ENCODE measurements around the gene NUP62.
"Not testable (repeated sequence)": the region's sequence is repeated elsewhere in the genome, so short reads cannot be mapped to it uniquely, and the experiment has no call there.

The NUP62 gene

GRCh38 chr19:49929121-49929610 lies at the start of gene NUP62, which contains the start of gene ATF5:
NUP62 (minus strand) TSS chr19:49929504; CDS start chr19:49909807, 19,697 bp downstream.
ATF5 (plus strand) TSS chr19:49929205; CDS start chr19:49930851, 1,646 bp downstream.
- peak within 1 kb of the TSS; percentile 90 for H3K4me3 Mint-ChIP-seq
- peaks cover 75% of the 10 kb centered on the region for H3K36me3 Mint-ChIP-seq
- peaks cover 67% of the 10 kb centered on the region for H3K4me1 Mint-ChIP-seq
- peak; percentile 79 for ATAC-seq
- peaks cover 8% of the 10 kb centered on the region for H3K9me3 Mint-ChIP-seq
- no peaks in the 10 kb centered on the region for H3K27me3 Mint-ChIP-seq
- H3K27ac Mint-ChIP-seq = peak within 1 kb of the TSS; percentile 95

GRCh38 chr19:49978324-49978723 lies 49.0 kb upstream of the NUP62 start:
- H3K36me3 Mint-ChIP-seq = peaks cover 58% of the 10 kb centered on the region
- H3K4me1 Mint-ChIP-seq = no peaks in the 10 kb centered on the region
- H3K27me3 Mint-ChIP-seq = no peaks in the 10 kb centered on the region
- H3K4me3 Mint-ChIP-seq = no peak overlapping the region
- no peaks in the 10 kb centered on the region for H3K9me3 Mint-ChIP-seq
- no peak for ATAC-seq
- no peak overlapping the region for H3K27ac Mint-ChIP-seq

- H3K9me3 Mint-ChIP-seq = no peaks in the 10 kb centered on the region
- no peak overlapping the region for H3K4me3 Mint-ChIP-seq
- peaks cover 58% of the 10 kb centered on the region for H3K36me3 Mint-ChIP-seq
- no peak overlapping the region for H3K27ac Mint-ChIP-seq
- H3K4me1 Mint-ChIP-seq = no peaks in the 10 kb centered on the region
- no peak for ATAC-seq
- no peaks in the 10 kb centered on the region for H3K27me3 Mint-ChIP-seq
Measured at GRCh38 chr19:49977881-49978280, 48.6 kb upstream of the NUP62 start.

GRCh38 chr19:49977076-49977475 lies 47.8 kb upstream of the NUP62 start:
- no peak for ATAC-seq

GRCh38 chr19:49976496-49976895 lies 47.2 kb upstream of the NUP62 start:
- Mint-ChIP-seq H3K36me3 (peaks cover 52% of the 10 kb centered on the region), H3K27me3 (no peaks in the 10 kb centered on the region), H3K9me3 (no peaks in the 10 kb centered on the region), H3K4me3 (no peak overlapping the region), H3K4me1 (no peaks in the 10 kb centered on the region), H3K27ac (no peak overlapping the region)
- no peak for ATAC-seq

More at GRCh38 chr19:49977076-49977475, 47.8 kb upstream of the NUP62 start:
- no peak overlapping the region for H3K4me3 Mint-ChIP-seq
- no peaks in the 10 kb centered on the region for H3K27me3 Mint-ChIP-seq
- no peaks in the 10 kb centered on the region for H3K4me1 Mint-ChIP-seq
- no peak overlapping the region for H3K27ac Mint-ChIP-seq
- peaks cover 58% of the 10 kb centered on the region for H3K36me3 Mint-ChIP-seq
- H3K9me3 Mint-ChIP-seq = no peaks in the 10 kb centered on the region

GRCh38 chr19:49975051-49975450 lies 45.7 kb upstream of the NUP62 start:
- Mint-ChIP-seq H3K27ac (no peak overlapping the region), H3K9me3 (no peaks in the 10 kb centered on the region), H3K36me3 (peaks cover 40% of the 10 kb centered on the region), H3K27me3 (no peaks in the 10 kb centered on the region), H3K4me3 (no peak overlapping the region), H3K4me1 (no peaks in the 10 kb centered on the region)
- no peak for ATAC-seq

GRCh38 chr19:49973987-49974386 lies 44.7 kb upstream of the NUP62 start:
- Mint-ChIP-seq H3K27me3 (peaks cover 2% of the 10 kb centered on the region), H3K36me3 (peaks cover 39% of the 10 kb centered on the region), H3K4me1 (no peaks in the 10 kb centered on the region), H3K9me3 (no peaks in the 10 kb centered on the region), H3K27ac (no peak overlapping the region), H3K4me3 (no peak overlapping the region)
- no peak for ATAC-seq

GRCh38 chr19:49972841-49973240 lies 43.5 kb upstream of the NUP62 start:
- no peak overlapping the region for H3K27ac Mint-ChIP-seq
- H3K27me3 Mint-ChIP-seq = peaks cover 9% of the 10 kb centered on the region
- H3K4me3 Mint-ChIP-seq = no peak overlapping the region
- no peak for ATAC-seq
- H3K36me3 Mint-ChIP-seq = peaks cover 29% of the 10 kb centered on the region
- H3K9me3 Mint-ChIP-seq = no peaks in the 10 kb centered on the region
- no peaks in the 10 kb centered on the region for H3K4me1 Mint-ChIP-seq

- no peak for ATAC-seq
- no peak overlapping the region for H3K27ac Mint-ChIP-seq
- no peaks in the 10 kb centered on the region for H3K4me1 Mint-ChIP-seq
- peaks cover 22% of the 10 kb centered on the region for H3K36me3 Mint-ChIP-seq
- no peaks in the 10 kb centered on the region for H3K9me3 Mint-ChIP-seq
- no peak overlapping the region for H3K4me3 Mint-ChIP-seq
- peaks cover 9% of the 10 kb centered on the region for H3K27me3 Mint-ChIP-seq
Measured at GRCh38 chr19:49971991-49972411, 42.7 kb upstream of the NUP62 start.

- H3K4me3 Mint-ChIP-seq, H3K36me3 Mint-ChIP-seq, H3K27ac Mint-ChIP-seq, H3K4me1 Mint-ChIP-seq, ATAC-seq, H3K9me3 Mint-ChIP-seq: not testable (repeated sequence)
- peaks cover 17% of the 10 kb centered on the region for H3K27me3 Mint-ChIP-seq
Measured at GRCh38 chr19:49969355-49969754, 40.1 kb upstream of the NUP62 start.

GRCh38 chr19:49968279-49968922 lies 39.1 kb upstream of the NUP62 start:
- H3K27me3 Mint-ChIP-seq = peaks cover 17% of the 10 kb centered on the region
- peaks cover 7% of the 10 kb centered on the region for H3K4me1 Mint-ChIP-seq
- no peak overlapping the region for H3K4me3 Mint-ChIP-seq
- ATAC-seq = no peak
- H3K27ac Mint-ChIP-seq = no peak overlapping the region
- no peaks in the 10 kb centered on the region for H3K9me3 Mint-ChIP-seq
- no peaks in the 10 kb centered on the region for H3K36me3 Mint-ChIP-seq

- H3K9me3 Mint-ChIP-seq, H3K36me3 Mint-ChIP-seq, H3K4me3 Mint-ChIP-seq, H3K4me1 Mint-ChIP-seq, H3K27ac Mint-ChIP-seq: not testable (repeated sequence)
- peak; percentile 9 for ATAC-seq
- H3K27me3 Mint-ChIP-seq = peaks cover 15% of the 10 kb centered on the region
Measured at GRCh38 chr19:49960980-49961379, 31.7 kb upstream of the NUP62 start, which contains the start of gene SIGLEC11. SIGLEC11 (minus strand) TSS chr19:49961172; CDS start chr19:49961081, 91 bp downstream.

GRCh38 chr19:49959892-49960291 lies 30.6 kb upstream of the NUP62 start:
- H3K36me3 Mint-ChIP-seq, H3K4me3 Mint-ChIP-seq, H3K27ac Mint-ChIP-seq, H3K4me1 Mint-ChIP-seq, H3K9me3 Mint-ChIP-seq: not testable (repeated sequence)
- peaks cover 18% of the 10 kb centered on the region for H3K27me3 Mint-ChIP-seq
- peak; percentile 22 for ATAC-seq

GRCh38 chr19:49958596-49958995 lies 29.3 kb upstream of the NUP62 start:
- not testable (repeated sequence) for H3K4me1 Mint-ChIP-seq, H3K9me3 Mint-ChIP-seq, H3K4me3 Mint-ChIP-seq, H3K36me3 Mint-ChIP-seq, H3K27ac Mint-ChIP-seq
- ATAC-seq = peak; percentile 39
- peaks cover 31% of the 10 kb centered on the region for H3K27me3 Mint-ChIP-seq

GRCh38 chr19:49958144-49958543 lies 28.8 kb upstream of the NUP62 start:
- not testable (repeated sequence) for H3K9me3 Mint-ChIP-seq, H3K36me3 Mint-ChIP-seq, H3K27ac Mint-ChIP-seq, H3K4me3 Mint-ChIP-seq, ATAC-seq
- peaks cover 36% of the 10 kb centered on the region for H3K27me3 Mint-ChIP-seq
- peaks cover 13% of the 10 kb centered on the region for H3K4me1 Mint-ChIP-seq

- Mint-ChIP-seq H3K36me3 (no peaks in the 10 kb centered on the region), H3K9me3 (no peaks in the 10 kb centered on the region), H3K27me3 (peaks cover 36% of the 10 kb centered on the region), H3K4me1 (peaks cover 19% of the 10 kb centered on the region), H3K27ac (no peak overlapping the region), H3K4me3 (no peak overlapping the region)
- no peak for ATAC-seq
Measured at GRCh38 chr19:49957262-49957915, 28.1 kb upstream of the NUP62 start.

Measured in stimulated activated memory B cell treated with anti-CD40 and anti-IgM and Interleukin-4, amounts not matched to agents 10 μg/mL and 1 μg/mL and 100 μg/mL, for 72 hours (primary cell).